DOHH2 (cell line): ENCODE results near the gene SLC29A2.
A peak's percentile ranks its signal among the peaks of the same experiment; 100 is the strongest.

Source experiments
- H3F3A ChIP-seq: fragments of 200-600 bp; sonication (generic), shearing (Covaris generic); 2 replicates; pipeline ENCODE4 v1.6.0; 2016; ENCODE audit warnings: antibody characterized with exemption, mild to moderate bottlenecking; ENCODE audit not compliant: control insufficient read depth, insufficient read depth
- H3K27ac ChIP-seq: fragments of 200-600 bp; sonication (generic); 2 replicates; pipeline ENCODE4 v1.5.1; 2014; ENCODE audit warnings: low read depth, mild to moderate bottlenecking, low read length, moderate library complexity
- H3K27me3 ChIP-seq: fragments of 200-600 bp; sonication (generic); 2 replicates; pipeline ENCODE4 v1.6.1; 2014; ENCODE audit warnings: mild to moderate bottlenecking, low read length, mixed read lengths; ENCODE audit not compliant: control insufficient read depth
- H3K36me3 ChIP-seq: fragments of 200-600 bp; sonication (generic); 2 replicates; pipeline ENCODE4 v1.6.1; 2014; ENCODE audit warnings: mild to moderate bottlenecking, low read length, moderate library complexity, mixed read lengths; ENCODE audit not compliant: control insufficient read depth
- H3K4me1 ChIP-seq: fragments of 200-600 bp; sonication (generic); 2 replicates; pipeline ENCODE4 v1.6.1; 2014; ENCODE audit warnings: mild to moderate bottlenecking, low read length, mixed read lengths; ENCODE audit not compliant: control insufficient read depth
- H3K4me2 ChIP-seq: fragments of 200-600 bp; sonication (generic); 2 replicates; pipeline ENCODE4 v1.6.0; 2014; ENCODE audit warnings: mild to moderate bottlenecking, low read length, moderate library complexity
- H3K4me3 ChIP-seq: fragments of 200-600 bp; sonication (generic); 2 replicates; pipeline ENCODE4 v1.5.1; 2014; ENCODE audit warnings: mild to moderate bottlenecking, low read length, mixed read lengths
- H3K79me2 ChIP-seq: fragments of 200-600 bp; sonication (generic); 2 replicates; pipeline ENCODE4 v1.6.1; 2014; ENCODE audit warnings: mild to moderate bottlenecking, low read length, mixed read lengths; ENCODE audit not compliant: control insufficient read depth
- H3K9me2 ChIP-seq: fragments of 200-600 bp; sonication (generic); replicated peaks from 2 replicates; pipeline ENCODE4 v1.6.1; 2014; ENCODE audit warnings: mild to moderate bottlenecking, low read length, mixed read lengths; ENCODE audit not compliant: control insufficient read depth
- H3K9me3 ChIP-seq: fragments of 200-600 bp; sonication (generic); 2 replicates; pipeline ENCODE4 v1.6.1; 2014; ENCODE audit warnings: antibody characterized with exemption, low read length, mixed read lengths; ENCODE audit not compliant: control insufficient read depth, insufficient read depth
- H4K20me1 ChIP-seq: fragments of 200-600 bp; sonication (generic); 2 replicates; pipeline ENCODE4 v1.6.0; 2014; ENCODE audit warnings: low read depth, mild to moderate bottlenecking, antibody characterized with exemption, low read length, moderate library complexity; ENCODE audit not compliant: control insufficient read depth, insufficient read depth
- EZH2phosphoT487 ChIP-seq: fragments of 200-600 bp; sonication (generic); IDR thresholded peaks from 2 replicates; pipeline ENCODE4 v1.6.1; 2017; ENCODE audit warnings: borderline replicate concordance, mild to moderate bottlenecking, antibody characterized with exemption, low read length, moderate library complexity, mixed read lengths
- TF ChIP-seq, protein P1 (sequence below): fragments of 200-600 bp; sonication (generic); IDR thresholded peaks from one replicate; pipeline ENCODE4 v1.5.1; 2014; ENCODE audit warnings: antibody characterized with exemption, mild to moderate bottlenecking, low read depth, low read length; ENCODE audit not compliant: poor library complexity, severe bottlenecking

Gene SLC29A2

DNA sequence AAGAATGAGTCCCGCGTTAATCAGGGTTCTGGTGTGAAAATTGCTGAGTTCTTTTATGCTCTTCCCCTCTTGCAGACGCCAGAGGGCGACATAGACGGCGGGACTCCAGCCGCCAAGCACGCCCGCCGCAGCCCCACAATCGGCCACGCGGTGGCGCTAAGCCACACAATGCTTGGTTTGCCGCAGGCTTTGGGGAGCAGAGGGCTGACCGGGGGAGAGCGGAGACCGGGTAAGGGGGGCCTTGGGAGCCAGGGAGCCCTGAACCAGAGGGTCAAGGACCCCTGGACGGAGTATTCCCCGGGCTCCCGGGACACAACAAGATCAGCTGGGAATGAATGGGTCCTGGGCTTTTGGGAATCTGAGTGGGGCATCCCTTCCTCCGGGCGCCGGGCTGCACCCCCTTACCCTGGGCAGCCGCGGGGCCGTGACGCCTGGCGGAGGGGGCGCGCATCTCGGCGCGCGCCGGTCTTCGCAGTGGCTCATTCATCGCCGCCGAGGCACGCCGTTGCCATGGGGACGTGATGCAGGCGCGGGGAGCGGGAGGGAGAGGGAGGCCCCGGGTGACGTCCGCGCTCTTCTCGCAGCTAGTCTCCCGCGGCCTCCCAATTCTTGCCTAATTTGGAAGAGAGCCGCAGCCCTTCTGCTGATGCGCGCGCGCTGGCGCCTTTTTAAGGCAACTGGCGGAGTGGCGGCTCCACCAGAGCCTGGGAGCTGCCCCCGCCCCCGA is 37.1 kb upstream of the SLC29A2 start:
- Histone ChIP-seq H4K20me1 (peaks cover 3% of the 10 kb centered on the region; the same call in 1 of the 2 replicates), H3K4me1 (peaks cover 6% of the 10 kb centered on the region), H3K27me3 (peaks cover 50% of the 10 kb centered on the region), H3K79me2 (no peaks in the 10 kb centered on the region), H3K4me2 (peak overlapping the region; percentile 82), H3K4me3 (peak overlapping the region; percentile 70), H3K36me3 (no peaks in the 10 kb centered on the region), H3K9me2 (no peaks in the 10 kb centered on the region), H3K9me3 (no peaks in the 10 kb centered on the region), H3F3A (no peaks in the 10 kb centered on the region), H3K27ac (no peak overlapping the region)
- TF ChIP-seq, protein P1, sequence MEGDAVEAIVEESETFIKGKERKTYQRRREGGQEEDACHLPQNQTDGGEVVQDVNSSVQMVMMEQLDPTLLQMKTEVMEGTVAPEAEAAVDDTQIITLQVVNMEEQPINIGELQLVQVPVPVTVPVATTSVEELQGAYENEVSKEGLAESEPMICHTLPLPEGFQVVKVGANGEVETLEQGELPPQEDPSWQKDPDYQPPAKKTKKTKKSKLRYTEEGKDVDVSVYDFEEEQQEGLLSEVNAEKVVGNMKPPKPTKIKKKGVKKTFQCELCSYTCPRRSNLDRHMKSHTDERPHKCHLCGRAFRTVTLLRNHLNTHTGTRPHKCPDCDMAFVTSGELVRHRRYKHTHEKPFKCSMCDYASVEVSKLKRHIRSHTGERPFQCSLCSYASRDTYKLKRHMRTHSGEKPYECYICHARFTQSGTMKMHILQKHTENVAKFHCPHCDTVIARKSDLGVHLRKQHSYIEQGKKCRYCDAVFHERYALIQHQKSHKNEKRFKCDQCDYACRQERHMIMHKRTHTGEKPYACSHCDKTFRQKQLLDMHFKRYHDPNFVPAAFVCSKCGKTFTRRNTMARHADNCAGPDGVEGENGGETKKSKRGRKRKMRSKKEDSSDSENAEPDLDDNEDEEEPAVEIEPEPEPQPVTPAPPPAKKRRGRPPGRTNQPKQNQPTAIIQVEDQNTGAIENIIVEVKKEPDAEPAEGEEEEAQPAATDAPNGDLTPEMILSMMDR, result peak; percentile 100
- no peak; the same call in 1 of the 2 replicates for TF ChIP-seq EZH2phosphoT487

DNA sequence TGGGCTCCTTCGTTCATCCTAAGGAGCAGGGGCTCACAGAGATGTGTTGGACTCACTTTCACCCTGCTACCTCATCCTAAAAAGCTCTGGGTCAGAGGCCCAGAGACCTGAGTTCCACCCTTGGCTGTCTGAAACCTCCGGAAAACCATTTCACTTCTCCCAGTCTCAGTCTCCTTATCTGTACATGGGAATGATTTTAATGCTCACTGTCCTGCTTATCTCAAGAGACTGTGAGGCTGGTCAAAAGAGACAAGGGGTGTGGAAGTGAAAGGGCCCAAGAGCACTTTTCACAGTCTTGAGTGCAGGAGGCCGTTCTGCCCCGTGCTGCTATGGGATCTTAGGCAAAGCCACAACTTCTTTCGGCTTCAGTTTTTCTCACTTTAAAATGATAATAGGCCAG is 36.1 kb upstream of the SLC29A2 start:
- Histone ChIP-seq H3K4me2 (no peak overlapping the region), H3K36me3 (no peaks in the 10 kb centered on the region), H3K9me2 (no peaks in the 10 kb centered on the region), H3K27me3 (peaks cover 56% of the 10 kb centered on the region), H3K27ac (no peak overlapping the region), H3K4me1 (peaks cover 6% of the 10 kb centered on the region), H3K4me3 (no peak overlapping the region), H3K79me2 (no peaks in the 10 kb centered on the region), H3K9me3 (no peaks in the 10 kb centered on the region), H4K20me1 (peaks cover 3% of the 10 kb centered on the region; the same call in 1 of the 2 replicates), H3F3A (no peaks in the 10 kb centered on the region)
- no peak for TF ChIP-seq EZH2phosphoT487
- TF ChIP-seq, protein P1, result no peak

DNA sequence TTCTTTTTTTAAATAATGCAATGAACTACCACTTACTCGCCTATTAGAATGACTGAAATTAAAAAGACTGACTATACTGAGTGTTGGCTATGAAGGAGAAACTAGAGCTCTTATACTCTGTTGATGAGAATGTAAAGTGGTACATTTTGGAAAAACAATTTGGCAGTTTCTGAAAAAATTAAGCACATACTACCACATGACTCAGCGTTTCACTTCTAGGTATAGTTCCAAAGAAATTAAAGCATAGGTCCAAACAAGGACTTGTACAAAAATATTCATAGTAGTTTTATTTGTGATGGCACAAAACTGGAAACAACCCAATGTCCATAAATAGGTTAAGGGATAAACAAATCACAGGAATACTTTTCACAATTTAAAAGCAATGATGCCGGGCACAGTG is 22.4 kb upstream of the SLC29A2 start:
- Histone ChIP-seq H3F3A (peaks cover 9% of the 10 kb centered on the region), H3K9me3 (no peaks in the 10 kb centered on the region), H3K4me1 (peaks cover 41% of the 10 kb centered on the region), H3K9me2 (no peaks in the 10 kb centered on the region), H3K36me3 (no peaks in the 10 kb centered on the region), H3K79me2 (no peaks in the 10 kb centered on the region), H3K27ac (no peak overlapping the region), H3K4me2 (no peak overlapping the region), H3K4me3 (no peak overlapping the region), H4K20me1 (no peaks in the 10 kb centered on the region), H3K27me3 (no peaks in the 10 kb centered on the region)
- TF ChIP-seq, protein P1, result no peak
- no peak for TF ChIP-seq EZH2phosphoT487
